WTC11 (cell line): ENCODE results near the gene SPATA2L.

ENCODE experiments used
- CREM ChIP-seq: sonication (generic); formaldehyde crosslinking; IDR thresholded peaks from 2 replicates; pipeline ENCODE4 v1.8.1; 2022; ENCODE audit warnings: mild to moderate bottlenecking, missing genetic modification reagents, moderate library complexity
- TP53 ChIP-seq: sonication (generic); formaldehyde crosslinking; IDR thresholded peaks from 2 replicates; pipeline ENCODE4 v1.8.1; 2023; ENCODE audit warnings: mild to moderate bottlenecking, missing genetic modification reagents
- USF2 ChIP-seq: sonication (generic); formaldehyde crosslinking; IDR thresholded peaks from 2 replicates; pipeline ENCODE4 v1.8.1; 2023; ENCODE audit warnings: mild to moderate bottlenecking, missing genetic modification reagents, moderate library complexity
- ZNF232 ChIP-seq: sonication (generic); formaldehyde crosslinking; IDR thresholded peaks from 2 replicates; pipeline ENCODE4 v1.8.0; 2022; ENCODE audit warnings: mild to moderate bottlenecking, missing genetic modification reagents
- ZNF263 ChIP-seq: sonication (generic); formaldehyde crosslinking; IDR thresholded peaks from 2 replicates; pipeline ENCODE4 v1.8.1; 2022; ENCODE audit warnings: low read depth, mild to moderate bottlenecking, moderate library complexity, missing genetic modification reagents
- TF ChIP-seq, protein P1 (sequence below): fragments of 200-600 bp; IDR thresholded peaks from 2 replicates; pipeline ENCODE4 v1.8.0; 2022; ENCODE audit warnings: antibody characterized with exemption

DNA sequence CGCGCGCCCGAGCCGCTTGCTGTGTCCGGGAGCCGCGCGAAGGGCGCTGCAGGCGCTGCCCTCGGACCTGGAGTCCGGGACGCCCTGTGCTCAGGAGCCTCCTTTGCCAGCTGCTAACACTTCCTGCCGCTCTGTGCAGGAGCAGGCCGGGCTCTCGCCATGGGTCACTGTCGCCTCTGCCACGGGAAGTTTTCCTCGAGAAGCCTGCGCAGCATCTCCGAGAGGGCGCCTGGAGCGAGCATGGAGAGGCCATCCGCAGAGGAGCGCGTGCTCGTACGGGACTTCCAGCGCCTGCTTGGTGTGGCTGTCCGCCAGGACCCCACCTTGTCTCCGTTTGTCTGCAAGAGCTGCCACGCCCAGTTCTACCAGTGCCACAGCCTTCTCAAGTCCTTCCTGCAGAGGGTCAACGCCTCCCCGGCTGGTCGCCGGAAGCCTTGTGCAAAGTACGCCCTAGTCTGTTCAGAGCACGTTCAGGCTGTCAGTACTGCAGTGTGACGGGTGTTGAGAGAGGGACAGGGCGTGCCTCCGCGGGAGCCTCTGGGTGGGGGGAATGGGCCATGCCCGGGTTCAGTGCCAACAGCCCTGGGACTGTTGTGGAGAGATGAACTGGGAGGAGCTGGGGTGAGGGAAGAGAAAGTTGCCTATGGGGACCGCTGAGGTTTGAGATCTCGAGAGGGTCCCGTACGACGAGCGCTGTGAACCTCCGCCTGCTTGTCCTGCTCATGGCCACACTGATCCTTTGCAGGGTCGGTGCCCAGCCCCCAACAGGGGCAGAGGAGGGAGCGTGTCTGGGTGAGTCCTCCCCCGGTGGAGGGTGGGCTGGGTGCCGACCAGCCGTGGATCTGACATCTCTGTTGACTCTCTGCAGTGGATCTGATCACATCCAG lies 21.1 kb upstream of the SPATA2L start:
- TF ChIP-seq, protein P1, sequence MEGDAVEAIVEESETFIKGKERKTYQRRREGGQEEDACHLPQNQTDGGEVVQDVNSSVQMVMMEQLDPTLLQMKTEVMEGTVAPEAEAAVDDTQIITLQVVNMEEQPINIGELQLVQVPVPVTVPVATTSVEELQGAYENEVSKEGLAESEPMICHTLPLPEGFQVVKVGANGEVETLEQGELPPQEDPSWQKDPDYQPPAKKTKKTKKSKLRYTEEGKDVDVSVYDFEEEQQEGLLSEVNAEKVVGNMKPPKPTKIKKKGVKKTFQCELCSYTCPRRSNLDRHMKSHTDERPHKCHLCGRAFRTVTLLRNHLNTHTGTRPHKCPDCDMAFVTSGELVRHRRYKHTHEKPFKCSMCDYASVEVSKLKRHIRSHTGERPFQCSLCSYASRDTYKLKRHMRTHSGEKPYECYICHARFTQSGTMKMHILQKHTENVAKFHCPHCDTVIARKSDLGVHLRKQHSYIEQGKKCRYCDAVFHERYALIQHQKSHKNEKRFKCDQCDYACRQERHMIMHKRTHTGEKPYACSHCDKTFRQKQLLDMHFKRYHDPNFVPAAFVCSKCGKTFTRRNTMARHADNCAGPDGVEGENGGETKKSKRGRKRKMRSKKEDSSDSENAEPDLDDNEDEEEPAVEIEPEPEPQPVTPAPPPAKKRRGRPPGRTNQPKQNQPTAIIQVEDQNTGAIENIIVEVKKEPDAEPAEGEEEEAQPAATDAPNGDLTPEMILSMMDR, result no peak
- TF ChIP-seq ZNF232 (CRISPR knock-in tag) (no peak), ZNF263 (CRISPR knock-in tag) (no peak), CREM (CRISPR knock-in tag) (no peak), TP53 (CRISPR knock-in tag) (no peak), USF2 (CRISPR knock-in tag) (no peak)
